MM.1S (cell line): ENCODE results near the gene NDUFB10.

Experiments used
- CTCF ChIP-seq: fragments of 300-600 bp; sonication (generic); IDR thresholded peaks from 2 replicates; pipeline ENCODE4 v1.5.1; 2016; ENCODE audit warnings: antibody characterized with exemption, low read length, mixed read lengths
- EZH2 ChIP-seq: fragments of 300-600 bp; sonication (generic); optimal IDR thresholded peaks from 2 replicates; pipeline ENCODE3; 2017; ENCODE audit warnings: low read depth, mild to moderate bottlenecking, antibody characterized with exemption, low read length, mixed read lengths

GRCh38 chr16:1984347-1985225 lies 25.2 kb downstream of the NDUFB10 start:
- TF ChIP-seq CTCF, result no peak
- TF ChIP-seq EZH2, result no peak
